ENCODE measurements around the gene LHX6. TPM values are rescaled to one million over a fixed set of nuclear protein-coding genes. Genes with fewer than 3 reads are reported as not detected.

LHX6 gene
- total RNA-seq, 1 experiment from 2014 or later = 4.1 TPM

- TF ChIP-seq CEBPB (IDR thresholded peaks at IDR 0.05; ENCODE audit: low read depth) = no peak
These were observed 10.5 kb downstream of the LHX6 start (continued) for GRCh38 chr9:122218071-122218934.

- Histone ChIP-seq H3K36me3 (ENCODE audit: control insufficient read depth in 1 of 2, insufficient read depth in 2 of 2, low read length in 2 of 2) (no peaks in the 10 kb centered on the region), H2AFZ (ENCODE audit: low read depth, low read length, poor library complexity, severe bottlenecking) (no peak overlapping the region), H3K27me3 (ENCODE audit: insufficient read depth, low read length) (no peaks in the 10 kb centered on the region), H3K9me3 (ENCODE audit: control insufficient read depth in 1 of 2, insufficient read depth in 1 of 2, low read depth in 1 of 2, low read length in 2 of 2) (no peaks in the 10 kb centered on the region), H3K79me2 (ENCODE audit: insufficient read depth, low read length) (no peaks in the 10 kb centered on the region), H3K9me2 (ENCODE audit: insufficient read depth) (no peaks in the 10 kb centered on the region), H3K9ac (ENCODE audit: low read length) (no peak overlapping the region), H3K4me3 (replicated peaks in 1 of 2; ENCODE audit: low read depth in 1 of 2, low read length in 2 of 2) (no peak overlapping the region), H3K27ac (ENCODE audit: low read depth, low read length) (no peak overlapping the region), H3K4me2 (ENCODE audit: low read length) (no peak overlapping the region), H4K20me1 (ENCODE audit: insufficient read depth) (no peaks in the 10 kb centered on the region), H3K4me1 (ENCODE audit: control insufficient read depth in 1 of 2, insufficient read depth in 2 of 2, low read length in 2 of 2) (peaks cover 3 to 23% of the 10 kb centered on the region in 2 experiments; a peak in 3 of 4 replicates)
- ChIA-PET POLR2A (no interaction called here), RAD21 (ENCODE audit: low non-redundant PET in 1 of 2, low total read pairs in 2 of 2, uncharacterized antibody in 2 of 2, unreplicated experiment in 2 of 2) (no interaction called here), CTCF (no interaction called here)
- DNase-seq (ENCODE audit: low read depth, low spot score) (no peak), ATAC-seq (no peak)
- intact Hi-C loops (cut with micrococcal nuclease) = no loop called here
- BruUV-seq (replicated peaks) = no TSS peak
- TF ChIP-seq EGR1 (IDR thresholded peaks at IDR 0.05; ENCODE audit: low read depth) (no peak), SRF (IDR thresholded peaks at IDR 0.05; ENCODE audit: low read depth) (no peak), REST (IDR thresholded peaks at IDR 0.05; ENCODE audit: low read depth) (no peak), CEBPB (IDR thresholded peaks at IDR 0.05; ENCODE audit: low read depth) (no peak), TCF7L2 (IDR thresholded peaks at IDR 0.05; ENCODE audit: borderline replicate concordance, extremely low read depth, insufficient read depth, insufficient read length) (no peak), SIN3A (IDR thresholded peaks at IDR 0.05; ENCODE audit: low read depth) (no peak), RAD21 (IDR thresholded peaks at IDR 0.05; ENCODE audit: low read depth) (no peak), MAX (IDR thresholded peaks at IDR 0.05) (no peak), ZFX (IDR thresholded peaks at IDR 0.05) (no peak), ZBTB33 (IDR thresholded peaks at IDR 0.05; ENCODE audit: extremely low read depth, insufficient replicate concordance, low read length) (no peak), SP1 (IDR thresholded peaks at IDR 0.05; ENCODE audit: low read depth) (no peak), YY1 (IDR thresholded peaks at IDR 0.05; ENCODE audit: extremely low read depth, insufficient replicate concordance, low read depth, low read length) (no peak)
These were observed 11.1 kb downstream of the LHX6 start for GRCh38 chr9:122217640-122218039.
